Suppressor macrophage treated with lipopolysaccharide for 4 hours (primary cell): ENCODE results near the gene FZR1.
"Not testable (repeated sequence)": the region's sequence is repeated elsewhere in the genome, so short reads cannot be mapped to it uniquely, and the experiment has no call there.

Experiments
- DNase-seq: peaks from one replicate; pipeline ENCODE4 v3.0.0-alpha.2; 2020

Gene FZR1

GRCh38 chr19:3576696-3577443, 70.8 kb downstream of the FZR1 start:
- DNase-seq = no peak

- no peak for DNase-seq
These were observed 71.7 kb downstream of the FZR1 start for GRCh38 chr19:3577723-3578344.

GRCh38 chr19:3578390-3578789, 72.3 kb downstream of the FZR1 start:
- no peak for DNase-seq

GRCh38 chr19:3580156-3580934, 74.2 kb downstream of the FZR1 start:
- DNase-seq = peak; percentile 85

- DNase-seq = not testable (repeated sequence)
These were observed 75.7 kb downstream of the FZR1 start for GRCh38 chr19:3581792-3582191.

- not testable (repeated sequence) for DNase-seq
These were observed 78.1 kb downstream of the FZR1 start for GRCh38 chr19:3584036-3584802.

GRCh38 chr19:3585301-3586126, 79.4 kb downstream of the FZR1 start, which contains the start of gene GIPC3:
Gene GIPC3, plus strand, starts transcription at chr19:3585478. Its CDS starts 120 bp downstream, at chr19:3585598.
- no peak for DNase-seq

- peak; percentile 45 for DNase-seq
These were observed 80.1 kb downstream of the FZR1 start for GRCh38 chr19:3586127-3586626.

GRCh38 chr19:3586707-3587346, 80.7 kb downstream of the FZR1 start:
- DNase-seq = no peak
